ENCODE measurements around the gene NRF1.

DNA sequence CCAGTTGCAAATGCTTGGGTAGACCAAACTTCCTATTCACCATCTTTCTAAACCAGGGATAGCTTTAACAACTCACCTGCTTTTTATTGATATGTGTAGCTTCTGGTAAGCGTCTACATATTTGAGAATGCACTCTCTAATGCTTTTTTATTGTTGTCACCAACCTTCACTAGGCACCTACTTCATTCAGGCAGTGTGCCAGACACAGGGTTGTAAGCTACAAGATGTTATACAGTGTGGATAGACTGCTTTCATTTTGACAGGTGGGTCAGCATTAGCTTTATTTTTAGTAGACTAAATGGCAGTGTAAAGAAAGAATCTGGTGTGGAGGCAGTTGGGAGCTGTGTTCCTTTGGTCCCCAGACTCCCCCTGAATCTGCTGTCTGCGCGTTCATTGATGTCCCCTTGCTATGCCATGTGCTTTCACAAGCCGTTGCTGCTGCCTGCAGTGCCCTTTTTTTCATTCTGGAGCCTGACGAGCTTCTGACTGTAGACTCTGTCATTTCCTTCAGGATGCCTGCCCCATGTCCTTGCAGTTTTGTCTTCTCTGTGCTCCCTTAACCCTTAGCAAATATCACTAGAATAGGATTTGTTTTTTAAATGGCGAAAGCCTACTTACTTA is 32.1 kb downstream of the NRF1 start:
- TF ChIP-seq, protein P1, sequence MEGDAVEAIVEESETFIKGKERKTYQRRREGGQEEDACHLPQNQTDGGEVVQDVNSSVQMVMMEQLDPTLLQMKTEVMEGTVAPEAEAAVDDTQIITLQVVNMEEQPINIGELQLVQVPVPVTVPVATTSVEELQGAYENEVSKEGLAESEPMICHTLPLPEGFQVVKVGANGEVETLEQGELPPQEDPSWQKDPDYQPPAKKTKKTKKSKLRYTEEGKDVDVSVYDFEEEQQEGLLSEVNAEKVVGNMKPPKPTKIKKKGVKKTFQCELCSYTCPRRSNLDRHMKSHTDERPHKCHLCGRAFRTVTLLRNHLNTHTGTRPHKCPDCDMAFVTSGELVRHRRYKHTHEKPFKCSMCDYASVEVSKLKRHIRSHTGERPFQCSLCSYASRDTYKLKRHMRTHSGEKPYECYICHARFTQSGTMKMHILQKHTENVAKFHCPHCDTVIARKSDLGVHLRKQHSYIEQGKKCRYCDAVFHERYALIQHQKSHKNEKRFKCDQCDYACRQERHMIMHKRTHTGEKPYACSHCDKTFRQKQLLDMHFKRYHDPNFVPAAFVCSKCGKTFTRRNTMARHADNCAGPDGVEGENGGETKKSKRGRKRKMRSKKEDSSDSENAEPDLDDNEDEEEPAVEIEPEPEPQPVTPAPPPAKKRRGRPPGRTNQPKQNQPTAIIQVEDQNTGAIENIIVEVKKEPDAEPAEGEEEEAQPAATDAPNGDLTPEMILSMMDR (IDR thresholded peaks at IDR 0.05 in 8 of 11, conservative IDR thresholded peaks at IDR 0.05 in 3 of 11) = no peak
- no peak for TF ChIP-seq POLR2AphosphoS5 (IDR thresholded peaks at IDR 0.05)
